Fibroblast of mammary gland (primary cell): ENCODE data around the gene MAPT.

Source experiments
- DNase-seq: peaks from one replicate; pipeline ENCODE4 v3.0.0-alpha.2; 2010; ENCODE audit warnings: low read depth
- H3K4me3 ChIP-seq: 2 replicates; pipeline ENCODE4 v1.5.1; 2011; ENCODE audit warnings: low read depth, mild to moderate bottlenecking, low read length, moderate library complexity; ENCODE audit not compliant: control insufficient read depth
- CTCF ChIP-seq: conservative IDR thresholded peaks from 2 replicates; pipeline ENCODE4 v1.5.1; 2011; ENCODE audit warnings: low read depth, low read length, inconsistent platforms; ENCODE audit not compliant: control insufficient read depth, insufficient read depth

The MAPT gene

GRCh38 chr17:45990886-45991285, 96.5 kb downstream of the MAPT start:
- H3K4me3 ChIP-seq: no peak overlapping the region
- no peak for DNase-seq
- TF ChIP-seq CTCF: no peak

DNA sequence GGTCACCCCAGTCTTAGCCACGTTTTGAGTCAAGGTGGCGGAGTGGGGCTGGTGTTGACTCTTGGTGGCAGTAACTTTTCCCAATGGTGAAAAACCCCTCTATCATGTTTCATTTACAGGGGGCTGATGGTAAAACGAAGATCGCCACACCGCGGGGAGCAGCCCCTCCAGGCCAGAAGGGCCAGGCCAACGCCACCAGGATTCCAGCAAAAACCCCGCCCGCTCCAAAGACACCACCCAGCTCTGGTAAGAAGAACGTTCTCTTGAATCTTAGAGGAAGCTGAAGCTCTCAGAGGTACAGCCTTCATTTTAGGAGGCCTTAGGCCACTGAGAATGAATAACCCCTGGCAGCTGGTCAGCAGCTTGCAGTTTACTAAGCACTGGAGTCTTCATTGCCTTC, 97.0 kb downstream of the MAPT start:
- no peak for TF ChIP-seq CTCF
- no peak for DNase-seq
- H3K4me3 ChIP-seq: no peak overlapping the region

- H3K4me3 ChIP-seq: no peak overlapping the region
- TF ChIP-seq CTCF: no peak
- no peak for DNase-seq
Observed at GRCh38 chr17:45992175-45992574, 97.8 kb downstream of the MAPT start.

- no peak for TF ChIP-seq CTCF
- DNase-seq: no peak
- no peak overlapping the region for H3K4me3 ChIP-seq
Observed at GRCh38 chr17:45992904-45993303, 98.5 kb downstream of the MAPT start.

GRCh38 chr17:45993962-45994627, 99.7 kb downstream of the MAPT start:
- no peak for DNase-seq
- no peak overlapping the region for H3K4me3 ChIP-seq
- no peak for TF ChIP-seq CTCF

DNA sequence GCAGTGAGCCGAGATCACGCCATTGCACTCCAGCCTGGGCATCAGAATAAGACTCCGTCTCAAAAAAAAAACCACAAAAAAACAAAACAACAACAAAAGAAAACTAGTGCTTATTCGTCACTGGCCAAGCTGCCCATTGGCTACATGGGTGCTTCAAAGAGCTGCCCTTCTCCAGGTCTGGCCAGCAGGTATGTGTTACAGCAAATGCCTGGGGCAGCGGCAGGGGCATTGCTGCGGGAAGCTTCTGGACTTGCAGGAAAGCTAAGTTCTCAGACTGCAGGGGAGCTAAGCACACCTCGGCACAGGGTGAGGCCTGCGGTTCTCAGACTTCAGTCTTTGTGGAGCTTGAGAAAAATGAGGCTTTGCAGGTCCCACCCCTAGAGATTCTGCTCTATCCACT, 100.6 kb downstream of the MAPT start:
- no peak for TF ChIP-seq CTCF
- DNase-seq: no peak
- no peak overlapping the region for H3K4me3 ChIP-seq

GRCh38 chr17:45995627-45996270, 101.4 kb downstream of the MAPT start:
- DNase-seq: no peak
- TF ChIP-seq CTCF: no peak
- H3K4me3 ChIP-seq: no peak overlapping the region
